HepG2 (cell line): ENCODE data around the gene LZTS2. TPM values are rescaled to one million over a fixed set of nuclear protein-coding genes. Genes with fewer than 3 reads are reported as not detected.

Experiments used
- ATAC-seq: fragments of 200-7000 bp; cut with Tn5 transposase; 3 replicates; pipeline ENCODE4 v1.9.1; 2020; ENCODE audit warnings: mild to moderate bottlenecking, moderate library complexity
- BruUV-seq: library from RNA; stranded (reverse); fragments of 400-500 nt; replicated peaks from 2 replicates; lab custom pipeline; 2021; lab: Mats Ljungman, UMichigan
- CTCF ChIA-PET: fragments of 300-600 bp; formaldehyde crosslinking; extraction: SDS; loops from one replicate; lab custom pipeline; 2021; ENCODE audit warnings: low total read pairs, inconsistent platforms, low intra/inter-chr PET ratio; lab: Yijun Ruan, JAX
- POLR2A ChIA-PET: fragments of 350-600 bp; sonication (Branson Sonifier 250); formaldehyde crosslinking; loops from one replicate; lab custom pipeline; 2020; ENCODE audit warnings: antibody characterized with exemption, inconsistent platforms; lab: Yijun Ruan, JAX
- DNase-seq: peaks from one replicate; pipeline ENCODE4 v3.0.0-alpha.2; 2015; ENCODE audit warnings: low spot score
- FAIRE-seq: peaks from 3 replicates; lab custom pipeline; 2011; peaks lifted over from hg19 to GRCh38; lab: Jason Lieb, UNC
- H2AFZ ChIP-seq: one replicate; pipeline ENCODE4 v1.6.1; 2011; ENCODE audit warnings: low read length, inconsistent platforms
- H3K27ac ChIP-seq: fragments of 300-600 bp; 3 replicates; pipeline ENCODE4 v1.8.0; 2011; ENCODE audit warnings: mixed run types, mild to moderate bottlenecking, mixed read lengths, low read length, inconsistent platforms; ENCODE audit not compliant: insufficient read depth; ENCODE audit errors: extremely low read length
- H3K27me3 ChIP-seq, 2 experiments: fragments of 200-600 bp in 1 of 2; 2 replicates in 1 of 2; 3 replicates in 1 of 2; pipeline versions ENCODE4 v1.6.0 to v1.8.0; 2011; ENCODE audit warnings: low read length in 2 of 2, mild to moderate bottlenecking in 2 of 2, moderate library complexity in 2 of 2, inconsistent platforms in 1 of 2; ENCODE audit not compliant: insufficient read depth in 2 of 2, control insufficient read depth in 1 of 2
- H3K36me3 ChIP-seq, 2 experiments: fragments of 200-600 bp in 1 of 2; replicated peaks in 1 of 2; 2 replicates in 1 of 2; 3 replicates in 1 of 2; pipeline versions ENCODE4 v1.5.1 to v1.8.0; 2011; ENCODE audit warnings: low read length in 2 of 2, inconsistent platforms in 1 of 2; ENCODE audit not compliant: insufficient read depth in 2 of 2, control insufficient read depth in 1 of 2
- H3K4me1 ChIP-seq: 2 replicates; pipeline ENCODE4 v1.5.1; 2012; ENCODE audit warnings: low read length, inconsistent platforms; ENCODE audit not compliant: insufficient read depth
- H3K4me2 ChIP-seq: 2 replicates; pipeline ENCODE4 v1.6.0; 2011; ENCODE audit warnings: low read depth, low read length, inconsistent platforms
- H3K4me3 ChIP-seq, 3 experiments: fragments of 200-600 bp in 1 of 3; sonication (generic), shearing (Covaris generic) in 1 of 3; replicated peaks in 1 of 3; 2 replicates each; pipeline ENCODE4 v1.5.1; 2011 to 2016; ENCODE audit warnings: low read length in 3 of 3, inconsistent platforms in 2 of 3, low read depth in 2 of 3, mild to moderate bottlenecking in 2 of 3, control low read depth in 1 of 3, mixed read lengths in 1 of 3; ENCODE audit not compliant: insufficient read depth in 1 of 3
- H3K79me2 ChIP-seq: one replicate; pipeline ENCODE4 v1.6.1; 2011; ENCODE audit warnings: low read length, inconsistent platforms; ENCODE audit not compliant: insufficient read depth
- H3K9ac ChIP-seq: 2 replicates; pipeline ENCODE4 v1.6.0; 2011; ENCODE audit warnings: mild to moderate bottlenecking, low read depth, low read length, inconsistent platforms; ENCODE audit not compliant: insufficient read depth
- H3K9me3 ChIP-seq: 2 replicates; pipeline ENCODE4 v1.5.1; 2012; ENCODE audit warnings: mild to moderate bottlenecking, low read length
- H4K20me1 ChIP-seq: 2 replicates; pipeline ENCODE4 v1.6.0; 2011; ENCODE audit warnings: inconsistent platforms, mild to moderate bottlenecking, low read length, moderate library complexity; ENCODE audit not compliant: insufficient read depth
- AGO1 ChIP-seq: fragments of 200-400 bp; formaldehyde crosslinking; IDR thresholded peaks from 2 replicates; pipeline ENCODE4 v1.6.1; 2017; ENCODE audit warnings: mild to moderate bottlenecking, low read depth, low read length, moderate library complexity; ENCODE audit not compliant: poor library complexity, severe bottlenecking
- ATF7 ChIP-seq, 2 experiments: fragments of 450-650 bp in 1 of 2; sonication (generic) in 1 of 2; formaldehyde crosslinking in 1 of 2; IDR thresholded peaks; 2 replicates each; pipeline versions ENCODE4 v1.4.0 to v1.6.1; 2016 to 2020; ENCODE audit warnings: antibody characterized with exemption in 1 of 2, mild to moderate bottlenecking in 1 of 2, missing genetic modification reagents in 1 of 2
- CEBPG ChIP-seq: IDR thresholded peaks from 2 replicates; pipeline ENCODE4 v1.6.1; 2016
- FOXJ3 ChIP-seq: sonication (generic); formaldehyde crosslinking; IDR thresholded peaks from 2 replicates; pipeline ENCODE4 v1.4.0; 2020; ENCODE audit warnings: missing genetic modification reagents, mild to moderate bottlenecking, borderline replicate concordance
- HMGXB4 ChIP-seq, 2 experiments: sonication (generic) in 1 of 2; formaldehyde crosslinking in 1 of 2; IDR thresholded peaks; 2 replicates each; pipeline versions ENCODE4 v1.4.0 to v1.6.1; 2018 to 2020; ENCODE audit warnings: missing genetic modification reagents in 2 of 2, borderline replicate concordance in 1 of 2, low read depth in 1 of 2, mild to moderate bottlenecking in 1 of 2, missing biosample characterization in 1 of 2
- PHF20 ChIP-seq: sonication (generic); formaldehyde crosslinking; IDR thresholded peaks from 2 replicates; pipeline ENCODE4 v1.5.0; 2020; ENCODE audit warnings: mild to moderate bottlenecking, missing genetic modification reagents
- POLR2A ChIP-seq, 2 experiments: IDR thresholded peaks; 2 replicates each; pipeline ENCODE4 v1.6.1; 2011; ENCODE audit warnings: low read depth in 2 of 2, low read length in 2 of 2, mild to moderate bottlenecking in 1 of 2, moderate library complexity in 1 of 2; ENCODE audit not compliant: insufficient read depth in 1 of 2
- ZNF431 ChIP-seq: sonication (generic); formaldehyde crosslinking; IDR thresholded peaks from 2 replicates; pipeline ENCODE4 v1.9.0; 2022; ENCODE audit warnings: missing genetic modification reagents, low read depth, mild to moderate bottlenecking, borderline replicate concordance
- WGBS: methylation state at CpG from one replicate; pipeline ENCODE4 v1.1.6; 2017; ENCODE audit warnings: low lambda C conversion rate; 5-methylcytosine and 5-hydroxymethylcytosine counted together
- in situ Hi-C: cut with HindIII; loops from 2 replicates; pipeline ENCODE4 v1.10.0; 2017; ENCODE audit warnings: low pct_unique_long_range_greater_than_20kb; ENCODE audit not compliant: extremely low pct_ligation_motif_present
- intact Hi-C: fragments of 100-400 bp; cut with micrococcal nuclease; formaldehyde crosslinking; loops from one replicate; pipeline ENCODE4 v1.10.0; 2022; ENCODE audit not compliant: unreplicated experiment
- polyA plus RNA-seq, 8 experiments: library from polyadenylated mRNA; depleted of rRNA in 3 of 8; stranded (reverse) in 7 of 8; unstranded in 1 of 8; fragments of >200 nt; fragmentation: Illumina TruSeq in 4 of 8; extraction: Trizol in 4 of 8; gene quantifications; 2 replicates each; pipeline versions ENCODE4 v1.2.1 to v1.2.3, GENCODE V29; 2011 to 2016; ENCODE audit warnings: low read depth in 4 of 8, missing spikeins in 1 of 8, mixed read lengths in 1 of 8; ENCODE audit not compliant: insufficient read depth in 1 of 8
- total RNA-seq, 5 experiments: library from RNA; depleted of rRNA; stranded (reverse); fragments of >200 nt; fragmentation: Illumina TruSeq; extraction: Trizol; gene quantifications; 2 replicates each; pipeline ENCODE4 v1.2.3, GENCODE V29; 2016; ENCODE audit warnings: low read depth in 1 of 5

LZTS2 gene
- total and polyA plus RNA-seq, 2 of the 13 experiments (the other 11 are each of a cell fraction or from before 2014, with no cell fraction given): 43.6 to 65.6 TPM

DNA sequence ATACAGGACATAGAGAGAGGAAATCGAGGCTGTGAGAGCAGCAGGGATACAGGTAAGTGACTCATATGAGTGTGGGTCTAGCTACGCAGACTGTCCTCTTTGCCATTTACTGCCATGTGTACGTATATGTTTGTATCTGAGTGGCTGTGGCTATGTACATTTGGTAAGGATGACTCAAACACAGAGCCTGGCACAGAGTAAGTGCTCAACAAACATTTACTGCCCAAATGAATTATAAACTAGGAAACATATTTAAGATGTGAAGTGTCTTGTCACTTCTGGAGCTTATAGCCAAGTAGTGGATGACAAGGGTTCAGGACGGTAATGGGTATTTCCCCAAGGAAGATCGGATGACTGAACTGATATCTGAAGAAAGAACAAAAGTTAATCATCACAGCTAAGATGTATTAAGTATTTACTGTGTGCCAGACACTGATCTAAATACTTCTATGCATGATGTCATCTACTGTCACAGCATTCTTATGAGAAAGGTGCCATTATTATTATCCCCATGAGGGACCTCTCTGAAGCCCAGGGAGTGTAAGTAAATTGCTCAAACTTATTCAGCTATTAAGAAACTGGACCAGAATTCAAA, 18.3 kb upstream of the LZTS2 start:
- Histone ChIP-seq H3K36me3 (peaks cover 27 to 81% of the 10 kb centered on the region in 2 experiments), H3K4me1 (peaks cover 18% of the 10 kb centered on the region), H3K4me3 (no peak overlapping the region), H2AFZ (no peak overlapping the region), H3K4me2 (no peak overlapping the region), H3K79me2 (peaks cover under 1% of the 10 kb centered on the region), H3K27me3 (no peaks in the 10 kb centered on the region), H3K27ac (no peak overlapping the region), H4K20me1 (no peaks in the 10 kb centered on the region), H3K9ac (no peak overlapping the region), H3K9me3 (no peaks in the 10 kb centered on the region)
- ChIA-PET POLR2A (interaction anchor here (1.3 to 23.0 kb wide), 3 partner anchors 12 to 30 kb away, joined by 4 to 277 read pairs (median 5); partner anchors contain the start of gene SEMA4G), CTCF (no interaction called here)
- DNase-seq (no peak), ATAC-seq (no peak), FAIRE-seq (no peak)
- 99% methylated on average over 5 of the region's 5 CpGs for WGBS
- no TSS peak for BruUV-seq
- in situ Hi-C loops (no loop called here), intact Hi-C loops (no loop called here)
- TF ChIP-seq ATF7 (IDR thresholded peaks at IDR 0.05): peak; percentile 66
- TF ChIP-seq ATF7 (CRISPR knock-in tag; IDR thresholded peaks at IDR 0.05): no peak
- TF ChIP-seq HMGXB4 (CRISPR knock-in tag; IDR thresholded peaks at IDR 0.05; ENCODE audit: borderline replicate concordance in 1 of 2, low read depth in 1 of 2): no peak
- TF ChIP-seq FOXJ3 (CRISPR knock-in tag): no peak
- TF ChIP-seq POLR2A (IDR thresholded peaks at IDR 0.05; ENCODE audit: insufficient read depth in 1 of 2, low read depth in 2 of 2, low read length in 2 of 2): peak in 1 of 2 experiments; percentile 17; a peak in 1 of 4 replicates
- no peak for TF ChIP-seq AGO1
- TF ChIP-seq ZNF431: no peak
- TF ChIP-seq PHF20 (CRISPR knock-in tag): no peak
- TF ChIP-seq CEBPG (CRISPR knock-in tag): no peak
